IMR-90 (cell line): ENCODE results near the gene RAD21L1. TPM values are rescaled to one million over a fixed set of nuclear protein-coding genes. Genes with fewer than 3 reads are reported as not detected.

Experiments
- ATAC-seq: fragments of 200-7000 bp; cut with Tn5 transposase; 2 replicates; pipeline ENCODE4 v1.9.1; 2020; ENCODE audit warnings: low read depth, mild to moderate bottlenecking, moderate library complexity
- BruUV-seq: library from RNA; stranded (reverse); fragments of 400-500 nt; replicated peaks from 2 replicates; lab custom pipeline; 2021; lab: Mats Ljungman, UMichigan
- CTCF ChIA-PET: fragments of 300-600 bp; formaldehyde crosslinking; extraction: SDS; loops from one replicate; lab custom pipeline; 2021; ENCODE audit warnings: antibody characterized with exemption; lab: Yijun Ruan, JAX
- POLR2A ChIA-PET: fragments of 300-600 bp; sonication (Branson Sonifier 250); formaldehyde crosslinking; loops from one replicate; lab custom pipeline; 2022; ENCODE audit warnings: antibody characterized with exemption; ENCODE audit not compliant: unreplicated experiment; lab: Charles Lee
- DNase-seq: peaks from one replicate; pipeline ENCODE4 v3.0.0; 2013
- H2AFZ ChIP-seq: replicated peaks from 2 replicates; pipeline ENCODE3; 2013; ENCODE audit warnings: low read length, mild to moderate bottlenecking; ENCODE audit not compliant: poor library complexity
- H2AK5ac ChIP-seq: 2 replicates; pipeline ENCODE4 v1.6.1; 2013; ENCODE audit warnings: low read depth, low read length, inconsistent platforms
- H2AK9ac ChIP-seq: replicated peaks from 2 replicates; pipeline ENCODE3; 2013; ENCODE audit warnings: mild to moderate bottlenecking, low read depth, low read length, moderate library complexity; ENCODE audit not compliant: poor library complexity
- H2BK120ac ChIP-seq: 2 replicates; pipeline ENCODE4 v1.6.1; 2013; ENCODE audit warnings: low read depth, low read length, inconsistent platforms
- H2BK15ac ChIP-seq: 3 replicates; pipeline ENCODE4 v1.6.1; 2013; ENCODE audit warnings: low read depth, low read length, inconsistent platforms
- H2BK20ac ChIP-seq: 2 replicates; pipeline ENCODE4 v1.6.1; 2013; ENCODE audit warnings: low read depth, mild to moderate bottlenecking, inconsistent platforms, low read length, moderate library complexity
- H2BK5ac ChIP-seq: 2 replicates; pipeline ENCODE4 v1.6.1; 2013; ENCODE audit warnings: mild to moderate bottlenecking, low read depth, low read length, inconsistent platforms; ENCODE audit not compliant: poor library complexity, severe bottlenecking
- H3K14ac ChIP-seq: replicated peaks from 2 replicates; pipeline ENCODE4 v1.6.1; 2013; ENCODE audit warnings: low read depth, low read length, inconsistent platforms
- H3K18ac ChIP-seq: 2 replicates; pipeline ENCODE4 v1.6.1; 2013; ENCODE audit warnings: low read depth, low read length, control low read depth
- H3K23ac ChIP-seq: 2 replicates; pipeline ENCODE4 v1.6.1; 2013; ENCODE audit warnings: low read depth, low read length, inconsistent platforms
- H3K27ac ChIP-seq: 2 replicates; pipeline ENCODE4 v1.5.1; 2013; ENCODE audit warnings: mild to moderate bottlenecking, control low read depth, low read length; ENCODE audit not compliant: insufficient read depth
- H3K27me3 ChIP-seq: 2 replicates; pipeline ENCODE4 v1.6.1; 2013; ENCODE audit warnings: low read length; ENCODE audit not compliant: control insufficient read depth, insufficient read depth
- H3K36me3 ChIP-seq: 2 replicates; pipeline ENCODE4 v1.6.1; 2013; ENCODE audit warnings: low read length, mixed read lengths; ENCODE audit not compliant: control insufficient read depth, insufficient read depth
- H3K4ac ChIP-seq: 2 replicates; pipeline ENCODE4 v1.6.1; 2013; ENCODE audit warnings: low read depth, low read length, inconsistent platforms
- H3K4me1 ChIP-seq: 2 replicates; pipeline ENCODE4 v1.6.1; 2013; ENCODE audit warnings: low read length, mixed read lengths; ENCODE audit not compliant: control insufficient read depth, insufficient read depth
- H3K4me2 ChIP-seq: 2 replicates; pipeline ENCODE4 v1.6.1; 2013; ENCODE audit warnings: low read depth, mild to moderate bottlenecking, control low read depth, low read length, moderate library complexity
- H3K4me3 ChIP-seq: 2 replicates; pipeline ENCODE4 v1.5.1; 2013; ENCODE audit warnings: low read depth, mild to moderate bottlenecking, control low read depth, low read length, moderate library complexity; ENCODE audit not compliant: insufficient read depth
- H3K56ac ChIP-seq: 2 replicates; pipeline ENCODE4 v1.6.1; 2013; ENCODE audit warnings: low read length, inconsistent platforms; ENCODE audit not compliant: insufficient read depth; ENCODE audit errors: extremely low read depth
- H3K79me1 ChIP-seq, 2 experiments: 2 replicates each; pipeline ENCODE4 v1.6.1; 2013; ENCODE audit warnings: low read length in 2 of 2, inconsistent platforms in 1 of 2, low read depth in 1 of 2
- H3K9ac ChIP-seq: 2 replicates; pipeline ENCODE4 v1.6.1; 2013; ENCODE audit warnings: low read depth, low read length, control low read depth
- H3K9me1 ChIP-seq: 2 replicates; pipeline ENCODE4 v1.6.1; 2013; ENCODE audit warnings: low read length, inconsistent platforms; ENCODE audit not compliant: insufficient read depth
- H3K9me3 ChIP-seq: 2 replicates; pipeline ENCODE4 v1.6.1; 2013; ENCODE audit warnings: low read length; ENCODE audit not compliant: control insufficient read depth, insufficient read depth
- H4K20me1 ChIP-seq: 2 replicates; pipeline ENCODE4 v1.6.1; 2013; ENCODE audit warnings: low read length, inconsistent platforms; ENCODE audit not compliant: insufficient read depth
- H4K5ac ChIP-seq: 2 replicates; pipeline ENCODE4 v1.6.1; 2013; ENCODE audit warnings: mild to moderate bottlenecking, low read depth, low read length, control low read depth
- H4K8ac ChIP-seq, 2 experiments: 2 replicates each; pipeline ENCODE4 v1.6.1; 2013; ENCODE audit warnings: low read depth in 2 of 2, low read length in 2 of 2, control low read depth in 1 of 2, inconsistent platforms in 1 of 2
- H4K91ac ChIP-seq: 2 replicates; pipeline ENCODE4 v1.6.1; 2013; ENCODE audit warnings: low read depth, low read length, inconsistent platforms; ENCODE audit not compliant: insufficient read depth
- BHLHE40 ChIP-seq: fragments of 150-350 bp; IDR thresholded peaks from 2 replicates; pipeline ENCODE4 v1.6.1; 2016; ENCODE audit warnings: mild to moderate bottlenecking, low read depth, low read length
- CEBPB ChIP-seq: IDR thresholded peaks from 2 replicates; pipeline ENCODE4 v1.6.1; 2012; ENCODE audit warnings: low read depth, low read length, improper control_type of control experiment
- CHD1 ChIP-seq: IDR thresholded peaks from 2 replicates; pipeline ENCODE4 v1.6.1; 2012; ENCODE audit warnings: low read depth, low read length, improper control_type of control experiment
- CTCF ChIP-seq: conservative IDR thresholded peaks from 2 replicates; pipeline ENCODE4 v1.5.1; 2012; ENCODE audit warnings: mild to moderate bottlenecking, low read depth, low read length, improper control_type of control experiment
- ELK1 ChIP-seq: fragments of 150-350 bp; IDR thresholded peaks from 2 replicates; pipeline ENCODE4 v1.6.1; 2016; ENCODE audit warnings: low read depth, mild to moderate bottlenecking, low read length, moderate library complexity, borderline replicate concordance
- FOS ChIP-seq: fragments of 150-350 bp; IDR thresholded peaks from 2 replicates; pipeline ENCODE4 v1.6.1; 2016; ENCODE audit warnings: low read depth, low read length
- MAFK ChIP-seq: IDR thresholded peaks from 2 replicates; pipeline ENCODE4 v1.6.1; 2012; ENCODE audit warnings: low read depth, low read length, improper control_type of control experiment
- MAZ ChIP-seq: IDR thresholded peaks from 2 replicates; pipeline ENCODE4 v1.6.1; 2012; ENCODE audit warnings: low read depth, mild to moderate bottlenecking, low read length, improper control_type of control experiment, moderate library complexity, borderline replicate concordance
- MXI1 ChIP-seq: IDR thresholded peaks from 2 replicates; pipeline ENCODE4 v1.6.1; 2012; ENCODE audit warnings: low read depth, mild to moderate bottlenecking, low read length, moderate library complexity, borderline replicate concordance
- NFE2L2 ChIP-seq: fragments of 150-350 bp; IDR thresholded peaks from 2 replicates; pipeline ENCODE4 v1.6.1; 2016; ENCODE audit warnings: low read depth, mild to moderate bottlenecking, low read length
- POLR2A ChIP-seq: IDR thresholded peaks from 2 replicates; pipeline ENCODE4 v1.6.1; 2012; ENCODE audit warnings: mild to moderate bottlenecking, low read depth, low read length
- RAD21 ChIP-seq: IDR thresholded peaks from 2 replicates; pipeline ENCODE4 v1.6.1; 2012; ENCODE audit warnings: low read length, improper control_type of control experiment
- RCOR1 ChIP-seq: IDR thresholded peaks from 2 replicates; pipeline ENCODE4 v1.6.1; 2012; ENCODE audit warnings: mild to moderate bottlenecking, low read length, improper control_type of control experiment; ENCODE audit not compliant: insufficient replicate concordance
- RFX5 ChIP-seq: IDR thresholded peaks from 2 replicates; pipeline ENCODE4 v1.8.0; 2012; ENCODE audit warnings: low read depth, mild to moderate bottlenecking, low read length, moderate library complexity
- SMC3 ChIP-seq: fragments of 150-350 bp; IDR thresholded peaks from 2 replicates; pipeline ENCODE4 v1.6.1; 2016; ENCODE audit warnings: low read depth, mild to moderate bottlenecking, antibody characterized with exemption, low read length, moderate library complexity
- USF2 ChIP-seq: fragments of 150-350 bp; IDR thresholded peaks from 2 replicates; pipeline ENCODE4 v1.6.1; 2017; ENCODE audit warnings: mild to moderate bottlenecking, antibody characterized with exemption, low read length, low read depth
- WGBS, 2 experiments: methylation state at CpG; one replicate each; pipeline versions ENCODE4 v1.1.5 to v1.1.7; 2013; ENCODE audit warnings: missing lambda C conversion rate in 2 of 2; ENCODE audit not compliant: insufficient read length in 1 of 2; ENCODE audit errors: extremely low coverage in 2 of 2; 5-methylcytosine and 5-hydroxymethylcytosine counted together
- dilution Hi-C: fragments of 300-500 bp; cut with HindIII; formaldehyde crosslinking; loops from one replicate; pipeline ENCODE4 v1.14.3; 2018; ENCODE audit warnings: low sequenced_read_pairs; ENCODE audit not compliant: unreplicated experiment
- in situ Hi-C: fragments of 300-500 bp; cut with MboI; formaldehyde crosslinking; loops from 3 replicates; pipeline ENCODE4 v1.14.3; 2019; ENCODE audit warnings: low sequenced_read_pairs, inconsistent platforms, mixed read lengths
- intact Hi-C: fragments of 100-400 bp; cut with micrococcal nuclease; formaldehyde crosslinking; loops from 2 replicates; pipeline ENCODE4 v1.10.0; 2022
- polyA plus RNA-seq, 3 experiments: library from polyadenylated mRNA; depleted of rRNA; stranded (reverse); fragments of >200 nt; gene quantifications; 2 replicates each; pipeline ENCODE4 v1.2.3, GENCODE V29; 2012; ENCODE audit warnings: low replicate concordance in 1 of 3
- total RNA-seq: library from RNA; depleted of rRNA; stranded (reverse); fragments of >200 nt; gene quantifications from 2 replicates; pipeline ENCODE4 v1.2.3, GENCODE V29; 2012

The RAD21L1 gene
- total and polyA plus RNA-seq, 2 of the 4 experiments (the other 2 are of a cell fraction) = not detected

- POLR2A ChIA-PET = no interaction called here
- H2BK120ac ChIP-seq = no peak overlapping the region
- no peak overlapping the region for H4K91ac ChIP-seq
- H3K79me1 ChIP-seq = peaks cover 5 to 27% of the 10 kb centered on the region in 2 experiments; a peak in 3 of 4 replicates
- H4K20me1 ChIP-seq = peaks cover 27% of the 10 kb centered on the region
- no peak overlapping the region for H3K4me2 ChIP-seq
- H2AK5ac ChIP-seq = no peak overlapping the region
- H3K9me1 ChIP-seq = peaks cover 43% of the 10 kb centered on the region
- no peak overlapping the region for H3K4ac ChIP-seq
- no peak overlapping the region for H3K56ac ChIP-seq
- H4K5ac ChIP-seq = no peak overlapping the region
- no peak for ATAC-seq
- H3K23ac ChIP-seq = no peak overlapping the region
- H2BK5ac ChIP-seq = no peak overlapping the region
- peaks cover 1% of the 10 kb centered on the region; the same call in 1 of the 2 replicates for H3K36me3 ChIP-seq
- intact Hi-C loops (no loop called here), dilution Hi-C loops (no loop called here), in situ Hi-C loops (no loop called here)
- H4K8ac ChIP-seq = no peak overlapping the region
- H3K9ac ChIP-seq = no peak overlapping the region
- DNase-seq = no peak
- H3K4me1 ChIP-seq = peaks cover under 1% of the 10 kb centered on the region
- no peak overlapping the region for H2BK15ac ChIP-seq
- H2BK20ac ChIP-seq = no peak overlapping the region
- no peak overlapping the region for H3K27ac ChIP-seq
- CTCF ChIA-PET = no interaction called here
- no peaks in the 10 kb centered on the region for H3K27me3 ChIP-seq
- H3K4me3 ChIP-seq = no peak overlapping the region
- BruUV-seq = no TSS peak
- no peaks in the 10 kb centered on the region for H3K9me3 ChIP-seq
- TF ChIP-seq NFE2L2 = no peak
- no peak for TF ChIP-seq RFX5
- no peak for TF ChIP-seq CHD1
- TF ChIP-seq MAFK = no peak
- TF ChIP-seq BHLHE40 = no peak
- no peak for TF ChIP-seq MAZ
- no peak for TF ChIP-seq ELK1
- TF ChIP-seq MXI1 = no peak
- TF ChIP-seq CTCF = no peak
- TF ChIP-seq RAD21 = no peak
- no peak for TF ChIP-seq RCOR1
- TF ChIP-seq POLR2A = no peak
- no peak for TF ChIP-seq USF2
- no peak for TF ChIP-seq FOS
- no peak for TF ChIP-seq CEBPB
- no peak for TF ChIP-seq SMC3
- 100% methylated on average over 7 of the region's 20 CpGs; no CpG with 5 or more reads in 1 of the 2 experiments for WGBS, 2 experiments
- H3K14ac ChIP-seq = no peak overlapping the region
- H3K18ac ChIP-seq = no peak overlapping the region
- no peak overlapping the region for H2AK9ac ChIP-seq
- no peak overlapping the region for H2AFZ ChIP-seq
Measured at GRCh38 chr20:1295276-1295930, 69.6 kb downstream of the RAD21L1 start.
